C4-2B (cell line): ENCODE data around the gene CTNNA1.
"Not testable (repeated sequence)": the region's sequence is repeated elsewhere in the genome, so short reads cannot be mapped to it uniquely, and the experiment has no call there.

Experiments
- H3K27ac ChIP-seq: fragments of 450-650 bp; 2 replicates; pipeline ENCODE4 v1.5.1; 2017
- CTCF ChIP-seq: fragments of 450-650 bp; conservative IDR thresholded peaks from 2 replicates; pipeline ENCODE4 v1.5.1; 2017; ENCODE audit warnings: mild to moderate bottlenecking
- ZFX ChIP-seq: fragments of 450-650 bp; IDR thresholded peaks from 2 replicates; pipeline ENCODE4 v1.6.1; 2017

The CTNNA1 gene

GRCh38 chr5:138913773-138914172, 160.5 kb downstream of the CTNNA1 start:
- no peak overlapping the region for H3K27ac ChIP-seq
- TF ChIP-seq CTCF (no peak), ZFX (no peak)

GRCh38 chr5:138914338-138914737, 161.1 kb downstream of the CTNNA1 start:
- TF ChIP-seq ZFX = no peak
- TF ChIP-seq CTCF = no peak
- no peak overlapping the region for H3K27ac ChIP-seq

GRCh38 chr5:138918686-138919085, 165.5 kb downstream of the CTNNA1 start:
- no peak overlapping the region for H3K27ac ChIP-seq
- TF ChIP-seq ZFX (no peak), CTCF (no peak)

GRCh38 chr5:138920181-138920580, 167.0 kb downstream of the CTNNA1 start:
- H3K27ac ChIP-seq = no peak overlapping the region
- TF ChIP-seq ZFX = no peak
- no peak for TF ChIP-seq CTCF

- not testable (repeated sequence) for H3K27ac ChIP-seq
Observed at GRCh38 chr5:138921362-138921761, 168.1 kb downstream of the CTNNA1 start.

- TF ChIP-seq ZFX (no peak), CTCF (no peak)
- no peak overlapping the region for H3K27ac ChIP-seq
Observed at GRCh38 chr5:138922494-138922893, 169.3 kb downstream of the CTNNA1 start.

- no peak overlapping the region for H3K27ac ChIP-seq
- no peak for TF ChIP-seq ZFX
- no peak for TF ChIP-seq CTCF
Observed at GRCh38 chr5:138925090-138925635, 171.9 kb downstream of the CTNNA1 start.

- TF ChIP-seq ZFX = no peak
- no peak for TF ChIP-seq CTCF
- no peak overlapping the region for H3K27ac ChIP-seq
Observed at GRCh38 chr5:138926257-138926656, 173.0 kb downstream of the CTNNA1 start.
